ENCODE measurements around the gene MAMDC4.

Gene MAMDC4

DNA sequence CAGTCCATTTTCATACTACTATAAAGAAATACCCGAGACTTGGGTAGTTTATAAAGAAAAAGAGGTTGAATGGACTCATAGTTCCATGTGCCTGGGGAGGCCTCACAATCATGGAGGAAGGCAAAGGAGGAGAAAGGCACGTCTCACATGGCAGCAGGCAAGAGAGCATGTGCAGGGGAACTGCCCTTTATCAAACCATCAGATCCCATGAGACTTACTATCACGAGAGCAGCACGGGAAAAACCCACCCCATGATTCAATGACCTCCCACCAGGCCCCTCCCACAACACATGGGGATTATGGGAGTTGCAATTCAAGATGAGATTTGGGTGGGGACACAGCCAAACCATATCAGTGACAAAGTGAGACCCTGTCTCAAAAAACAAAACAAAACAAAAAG is 54.1 kb downstream of the MAMDC4 start:
- TF ChIP-seq, protein P1, sequence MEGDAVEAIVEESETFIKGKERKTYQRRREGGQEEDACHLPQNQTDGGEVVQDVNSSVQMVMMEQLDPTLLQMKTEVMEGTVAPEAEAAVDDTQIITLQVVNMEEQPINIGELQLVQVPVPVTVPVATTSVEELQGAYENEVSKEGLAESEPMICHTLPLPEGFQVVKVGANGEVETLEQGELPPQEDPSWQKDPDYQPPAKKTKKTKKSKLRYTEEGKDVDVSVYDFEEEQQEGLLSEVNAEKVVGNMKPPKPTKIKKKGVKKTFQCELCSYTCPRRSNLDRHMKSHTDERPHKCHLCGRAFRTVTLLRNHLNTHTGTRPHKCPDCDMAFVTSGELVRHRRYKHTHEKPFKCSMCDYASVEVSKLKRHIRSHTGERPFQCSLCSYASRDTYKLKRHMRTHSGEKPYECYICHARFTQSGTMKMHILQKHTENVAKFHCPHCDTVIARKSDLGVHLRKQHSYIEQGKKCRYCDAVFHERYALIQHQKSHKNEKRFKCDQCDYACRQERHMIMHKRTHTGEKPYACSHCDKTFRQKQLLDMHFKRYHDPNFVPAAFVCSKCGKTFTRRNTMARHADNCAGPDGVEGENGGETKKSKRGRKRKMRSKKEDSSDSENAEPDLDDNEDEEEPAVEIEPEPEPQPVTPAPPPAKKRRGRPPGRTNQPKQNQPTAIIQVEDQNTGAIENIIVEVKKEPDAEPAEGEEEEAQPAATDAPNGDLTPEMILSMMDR (IDR thresholded peaks at IDR 0.05), result no peak

DNA sequence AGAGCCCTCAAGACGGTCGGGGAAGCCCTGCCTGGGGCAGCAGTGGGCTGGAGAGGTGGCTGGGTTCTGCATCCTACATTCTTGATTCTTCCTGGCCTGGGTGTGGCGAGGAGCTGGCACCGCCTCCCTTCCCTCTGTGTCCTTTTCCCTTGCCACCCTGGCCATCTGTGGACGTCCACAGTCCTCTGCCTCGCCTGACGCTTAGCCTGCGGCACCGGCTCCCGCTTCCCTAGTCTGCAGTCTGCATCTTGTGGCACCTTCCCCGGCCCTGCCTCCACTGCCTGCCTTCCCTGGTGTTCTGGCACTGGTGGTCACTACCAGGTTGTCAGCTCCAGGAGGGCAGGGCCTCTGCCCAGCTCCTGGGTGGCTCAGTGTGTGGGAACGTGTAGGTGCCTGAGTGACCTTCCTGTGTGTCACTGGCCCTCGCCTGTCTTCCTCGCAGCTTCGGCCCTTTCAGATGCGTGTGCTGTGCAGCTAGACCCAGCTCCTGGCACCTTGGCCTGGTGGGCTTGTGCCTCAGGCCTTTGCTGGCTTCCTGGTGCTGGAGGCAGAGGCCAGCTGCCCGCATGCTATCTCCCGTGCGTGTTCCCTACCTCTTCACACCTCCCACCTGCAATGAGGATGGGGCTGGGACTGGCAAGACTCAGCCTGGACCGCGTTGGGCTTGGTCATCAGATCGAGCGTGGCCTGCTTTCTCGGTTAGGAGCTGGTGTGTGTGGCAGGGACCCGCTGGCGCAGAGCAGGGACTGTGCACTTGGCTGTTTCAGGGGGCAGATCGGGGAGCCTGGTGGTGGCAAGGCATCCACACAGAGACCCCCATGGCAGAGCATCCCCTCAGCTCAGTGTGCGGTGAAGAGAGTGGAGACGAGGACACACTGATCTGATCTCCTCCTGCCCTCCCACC is 55.1 kb downstream of the MAMDC4 start:
- TF ChIP-seq, protein P1 (IDR thresholded peaks at IDR 0.05), result no peak
